Hypothalamus (tissue), 51 donors: Measurements from ENCODE around the gene DOCK1.

ENCODE experiments used
- DNase-seq, 51 donors: peaks; one replicate each; lab custom pipeline; 2025; lab: John Stamatoyannopoulos, UW

Gene DOCK1

DNA sequence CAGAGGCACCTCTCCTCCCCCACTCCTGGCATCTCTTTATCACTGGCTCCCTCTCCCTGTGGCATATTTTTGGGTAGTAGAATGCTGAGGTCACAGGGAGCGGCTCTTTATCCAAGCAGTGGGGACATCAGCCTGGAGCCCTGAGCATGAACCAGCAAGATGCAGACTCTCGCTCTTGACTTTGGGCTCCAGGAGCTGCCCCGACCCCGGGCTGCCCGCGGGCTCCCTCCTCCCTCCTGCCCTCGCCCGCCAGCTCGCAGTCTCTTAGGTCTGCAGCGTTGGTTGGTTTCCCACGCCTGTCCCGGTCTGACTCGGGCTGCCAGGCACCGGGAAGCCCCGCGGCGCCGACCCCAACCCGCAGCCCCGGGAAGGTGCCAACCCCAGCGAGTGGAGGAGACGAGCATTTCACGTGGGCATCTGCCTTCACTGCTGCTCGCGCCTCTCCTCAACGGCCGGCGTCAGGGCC lies 289.8 kb downstream of the DOCK1 start:
- peak in 15 of 51 donors; percentile 7 to 76 (median 21) for DNase-seq

DNA sequence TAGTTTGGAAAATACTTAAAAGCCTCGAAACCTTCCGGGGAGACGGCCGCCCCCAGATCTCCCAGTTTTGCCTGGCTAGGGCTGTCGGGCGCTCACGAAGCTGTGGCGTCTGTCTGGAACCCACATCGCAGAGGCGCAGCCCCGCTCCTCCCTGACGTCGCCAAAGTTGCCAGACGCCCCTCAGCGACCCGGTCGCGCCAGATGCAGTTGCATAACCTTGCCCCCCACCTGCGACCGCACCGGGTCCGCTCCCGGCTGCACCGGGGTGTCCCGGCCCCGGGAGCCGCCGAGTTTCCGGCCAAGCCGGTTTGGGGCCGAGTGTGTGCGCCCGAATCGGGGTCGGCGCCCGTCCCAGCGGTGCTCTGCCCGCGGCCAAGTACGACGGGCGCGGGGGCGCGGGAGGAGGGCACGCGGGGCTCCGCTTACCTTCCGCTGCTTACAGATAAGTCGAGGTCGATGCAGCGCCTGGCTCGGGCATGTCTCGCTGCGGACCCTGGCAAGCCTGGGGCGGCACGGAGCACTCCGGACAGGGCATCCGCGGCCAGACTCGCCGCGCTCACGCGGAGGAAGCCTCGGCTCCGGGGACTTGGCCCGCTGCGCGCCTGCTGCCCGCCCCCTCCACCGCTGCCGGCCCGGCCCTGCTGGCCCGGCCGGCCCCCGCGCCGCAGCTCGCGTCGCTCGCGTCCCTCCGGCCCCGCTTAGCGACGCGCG lies 290.5 kb downstream of the DOCK1 start:
- DNase-seq: peak in 17 of 51 donors; percentile 11 to 69 (median 36)

DNA sequence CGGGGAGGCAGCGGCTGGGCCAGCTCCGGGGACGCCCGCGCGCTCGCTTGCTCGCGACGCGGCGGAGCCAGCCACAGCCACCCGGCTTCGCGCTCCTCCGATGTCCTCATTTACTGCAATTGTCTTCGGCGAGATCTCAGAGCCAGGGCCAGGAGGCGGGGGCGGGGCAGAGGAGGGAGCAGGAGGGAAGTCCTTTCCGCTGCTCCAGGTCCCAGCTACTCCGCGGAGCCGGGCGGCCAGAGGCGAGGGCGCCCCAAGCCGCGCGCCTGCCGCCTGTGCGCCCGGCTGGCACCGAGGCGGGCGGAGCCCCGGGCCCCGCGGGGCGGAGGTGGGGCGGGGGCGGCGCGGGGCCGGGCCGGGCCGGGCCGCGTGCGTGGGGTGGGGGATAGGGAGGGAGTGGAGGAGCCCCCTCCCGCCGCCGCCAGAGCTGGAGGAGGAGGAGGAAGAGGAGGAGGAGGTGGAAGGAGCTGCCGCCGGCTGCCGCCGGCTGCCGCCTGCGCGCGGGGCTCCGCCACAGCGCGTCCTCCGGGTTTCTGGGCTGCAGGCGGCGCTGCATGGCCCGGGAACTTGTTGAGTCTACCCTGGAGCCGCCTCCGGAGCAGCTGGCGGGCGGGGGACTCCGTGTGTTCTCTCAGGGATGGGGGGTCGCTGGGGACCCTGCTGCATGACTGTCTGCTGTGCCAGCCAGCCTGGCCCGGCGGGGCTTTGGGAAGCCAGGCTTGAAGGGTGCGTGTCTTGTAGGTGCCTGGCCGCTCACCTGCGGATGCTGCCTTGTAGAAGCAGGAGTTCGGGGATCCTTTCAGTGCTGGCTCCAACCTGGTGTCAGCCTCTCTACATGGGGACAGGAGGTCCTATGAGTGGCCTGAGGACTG lies 291.3 kb downstream of the DOCK1 start, which contains the start of gene INSYN2A:
Gene INSYN2A, minus strand, starts transcription at position 310 of the 872 bp plus-strand sequence. CDS start 20,196 bp downstream, outside the sequence.
- DNase-seq: peak in 34 of 51 donors; percentile 4 to 78 (median 48)

DNA sequence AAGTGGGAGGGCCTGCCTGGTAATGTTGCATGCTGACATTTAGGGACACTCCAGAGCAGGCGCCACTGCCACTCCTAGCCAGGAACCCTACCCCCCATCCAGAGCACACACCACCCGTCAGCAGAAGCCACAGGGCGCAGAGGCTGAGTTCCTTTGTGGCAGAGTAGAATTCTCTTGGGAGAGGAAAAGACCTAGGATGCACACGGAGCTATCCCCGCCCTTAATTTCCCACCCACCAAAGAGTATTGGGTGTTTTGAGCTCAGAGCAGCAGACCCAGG lies 291.9 kb downstream of the DOCK1 start:
- DNase-seq: peak in 1 of 51 donors; percentile 27

DNA sequence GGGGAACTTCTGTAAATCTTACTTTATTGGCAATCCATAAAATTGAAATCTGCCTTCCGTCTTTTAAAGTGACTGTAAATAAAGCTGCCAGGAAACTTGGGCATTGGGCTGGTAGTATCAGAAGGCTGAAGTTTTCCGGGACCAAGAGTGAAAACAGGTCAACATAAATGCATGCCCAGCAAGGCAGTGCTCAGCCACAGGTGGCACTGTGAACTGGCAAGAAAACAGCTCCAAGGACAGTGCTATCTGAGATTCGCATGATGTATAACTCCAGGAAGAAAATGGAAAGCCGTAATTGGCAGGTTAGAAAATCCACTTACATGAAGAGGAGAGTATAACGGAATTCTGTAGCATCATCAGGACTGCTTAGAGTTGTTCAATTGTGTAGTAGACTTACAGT lies 293.1 kb downstream of the DOCK1 start:
- DNase-seq: peak in 3 of 51 donors; percentile 1 to 5 (median 3)

- DNase-seq: no peak
Measured at GRCh38 chr10:127198721-127199120, 293.5 kb downstream of the DOCK1 start.

DNA sequence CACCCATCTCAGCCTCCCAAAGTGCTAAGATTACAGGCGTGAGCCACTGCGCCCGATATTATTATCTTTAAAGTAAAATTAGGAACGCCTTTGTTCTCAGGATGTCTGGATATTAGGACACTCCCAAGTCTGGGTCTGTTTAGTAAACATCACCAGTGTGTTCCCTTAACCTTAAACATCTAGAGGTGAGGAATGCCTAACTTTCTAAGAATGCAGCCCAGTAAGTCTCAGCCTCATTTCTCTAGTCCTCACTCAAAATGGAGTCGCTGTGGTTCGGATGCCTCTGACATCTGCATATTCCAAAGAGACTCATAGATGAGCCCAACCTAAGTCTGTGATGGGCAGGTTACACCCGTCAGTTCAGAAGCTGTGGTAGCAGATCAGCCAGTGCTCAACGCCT lies 295.4 kb downstream of the DOCK1 start:
- no peak for DNase-seq

- DNase-seq: no peak
Measured at GRCh38 chr10:127203067-127203466, 297.8 kb downstream of the DOCK1 start.

- no peak for DNase-seq
Measured at GRCh38 chr10:127207081-127207480, 301.9 kb downstream of the DOCK1 start.

DNA sequence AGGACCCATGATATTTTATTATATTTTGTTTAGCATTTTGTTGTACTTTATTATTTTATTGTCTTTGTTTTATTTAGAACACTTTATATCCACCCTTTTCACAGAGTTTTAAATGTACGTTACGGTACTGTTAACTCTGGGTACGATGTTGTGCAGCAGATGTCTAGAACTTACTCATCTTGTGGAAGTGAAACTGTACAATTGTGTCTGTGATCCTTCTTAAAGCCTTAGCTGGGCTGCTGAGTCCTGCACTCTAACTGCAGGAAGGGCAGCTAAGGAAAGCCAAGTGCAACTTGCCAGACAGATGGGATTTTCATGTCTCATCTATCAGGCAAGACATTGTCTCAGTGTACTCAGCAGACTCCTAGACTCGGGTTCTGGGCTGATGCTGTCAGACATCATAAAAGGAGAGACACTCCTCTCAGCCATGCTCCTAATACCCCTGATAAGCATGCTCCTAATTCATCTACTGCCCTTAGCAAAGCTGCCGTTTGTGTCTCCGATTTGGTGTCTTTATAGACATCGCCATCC lies 305.8 kb downstream of the DOCK1 start:
- DNase-seq: no peak

DNA sequence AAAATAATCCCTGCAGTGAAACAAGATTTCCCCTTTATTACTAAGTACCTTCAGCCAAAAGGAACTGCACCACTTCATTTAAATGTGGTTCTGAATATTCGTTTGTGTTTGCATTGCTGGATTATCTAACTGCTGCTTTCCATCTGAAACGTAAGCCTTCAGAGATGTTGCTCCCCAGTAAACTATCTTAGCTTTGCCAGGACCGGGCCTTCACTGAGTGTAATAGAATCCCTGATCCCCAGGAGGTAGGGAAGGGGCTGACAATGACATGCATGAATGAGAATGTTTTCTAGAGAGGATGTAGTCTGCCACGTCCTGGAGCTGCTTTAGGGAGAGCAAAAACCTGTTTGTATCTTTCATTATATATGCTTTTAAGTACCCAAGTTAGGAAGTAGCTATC lies 310.6 kb downstream of the DOCK1 start:
- no peak for DNase-seq

- no peak for DNase-seq
Measured at GRCh38 chr10:127216274-127216673, 311.0 kb downstream of the DOCK1 start.

- no peak for DNase-seq
Measured at GRCh38 chr10:127216786-127217185, 311.6 kb downstream of the DOCK1 start.

DNA sequence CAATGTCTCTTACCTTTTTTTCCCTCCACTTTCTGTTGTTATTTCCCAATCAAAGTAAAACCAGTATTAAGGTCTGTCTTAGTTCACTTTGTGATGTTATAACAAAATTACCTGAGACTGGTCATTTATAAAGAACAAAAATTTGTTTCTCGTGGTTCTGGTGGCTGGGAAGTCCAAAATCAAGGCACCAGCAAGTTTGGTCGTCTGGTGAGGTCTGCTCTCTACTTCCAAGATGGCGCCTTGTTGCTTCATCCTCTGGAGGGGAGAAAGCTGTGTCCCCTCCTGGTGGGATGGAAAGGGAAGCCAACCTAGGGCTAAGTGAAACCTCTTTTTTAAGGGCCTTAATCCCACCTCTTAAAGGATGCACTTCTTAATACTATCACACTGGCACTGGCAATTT lies 313.4 kb downstream of the DOCK1 start:
- DNase-seq: no peak

DNA sequence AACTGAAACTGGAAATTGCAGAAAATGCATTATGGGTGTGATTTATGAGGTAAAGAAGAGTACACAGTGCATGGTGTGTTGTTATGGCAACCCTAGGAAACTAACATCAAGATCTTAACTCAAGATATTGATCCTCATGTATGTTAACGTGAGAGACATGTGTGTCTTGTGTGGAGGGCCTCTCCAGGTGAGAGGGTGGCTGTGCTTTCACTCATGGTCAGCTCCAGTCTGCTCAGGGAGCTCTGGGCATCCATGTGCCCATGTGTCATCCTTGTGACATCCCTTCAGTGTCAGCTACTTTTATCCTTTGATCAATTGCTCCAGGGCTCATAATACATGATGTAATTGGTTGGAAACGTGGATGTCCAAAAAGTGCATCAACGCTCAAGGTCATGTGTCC lies 316.1 kb downstream of the DOCK1 start:
- no peak for DNase-seq

DNA sequence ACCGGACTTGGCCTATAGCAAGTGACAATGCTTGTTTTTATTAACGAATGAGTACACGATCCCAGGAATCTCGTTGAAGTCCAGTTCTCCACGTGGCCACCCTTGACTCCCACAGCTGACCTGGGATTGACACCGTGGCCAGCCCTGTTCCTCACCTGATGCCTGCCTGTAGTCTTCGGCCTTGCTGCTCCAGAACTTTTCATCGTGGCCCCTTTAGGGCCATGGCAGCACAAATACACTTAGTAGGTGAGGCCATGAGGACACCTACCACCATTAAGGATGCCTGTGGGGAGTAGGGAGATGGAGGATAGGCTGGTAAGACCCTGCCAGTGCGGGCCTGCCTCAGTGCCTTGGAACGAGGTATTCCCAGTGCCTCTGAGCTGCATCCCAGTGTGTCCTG lies 321.8 kb downstream of the DOCK1 start:
- DNase-seq: no peak

DNA sequence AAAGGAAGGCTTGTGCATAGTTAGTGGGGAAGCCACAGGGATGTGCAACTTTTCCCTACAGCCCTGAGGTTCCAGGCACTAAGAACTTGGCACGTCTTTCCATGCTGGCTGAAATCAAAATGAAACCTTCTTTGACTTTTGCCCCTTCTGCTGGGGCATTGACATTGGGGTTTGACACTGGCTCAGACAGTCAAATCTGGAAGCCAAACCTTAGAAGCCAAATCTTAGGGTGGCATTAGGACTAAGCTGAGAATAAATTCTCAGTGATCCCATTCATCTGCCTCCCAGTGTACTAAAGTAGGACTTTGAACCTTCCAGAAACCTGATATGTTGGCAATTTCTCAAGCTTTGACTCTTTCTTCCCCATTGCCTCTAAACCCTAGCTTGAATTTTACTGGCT lies 322.4 kb downstream of the DOCK1 start:
- no peak for DNase-seq

DNA sequence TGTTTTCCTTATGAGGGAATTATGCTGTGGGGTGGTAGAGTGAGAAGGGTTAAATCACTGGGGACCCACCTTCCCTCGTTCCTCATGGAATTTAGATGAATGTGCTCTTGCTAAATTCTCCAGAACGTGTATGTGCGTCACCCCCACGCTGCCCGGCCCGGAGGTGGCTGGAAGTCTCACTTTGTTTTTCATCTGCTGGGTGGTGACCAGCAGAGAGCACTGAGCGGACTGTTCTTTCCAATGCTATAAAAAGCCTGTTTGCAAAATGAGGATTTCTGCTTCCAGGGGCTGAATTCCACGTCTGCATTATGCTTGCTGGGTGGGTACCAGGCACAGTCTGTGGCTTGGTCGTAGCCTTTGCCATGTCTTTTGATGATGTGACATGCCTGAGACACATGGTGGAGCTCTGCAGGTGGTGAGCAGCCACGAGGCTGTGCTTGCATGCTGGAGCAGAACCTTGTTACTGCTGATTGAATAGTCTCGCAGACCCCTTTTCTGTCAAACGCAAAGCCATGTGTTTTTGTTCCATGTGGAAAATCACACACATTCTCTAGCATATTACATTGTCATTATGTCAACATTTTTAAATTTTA lies 323.1 kb downstream of the DOCK1 start:
- peak in 19 of 51 donors; percentile 4 to 67 (median 21) for DNase-seq

DNA sequence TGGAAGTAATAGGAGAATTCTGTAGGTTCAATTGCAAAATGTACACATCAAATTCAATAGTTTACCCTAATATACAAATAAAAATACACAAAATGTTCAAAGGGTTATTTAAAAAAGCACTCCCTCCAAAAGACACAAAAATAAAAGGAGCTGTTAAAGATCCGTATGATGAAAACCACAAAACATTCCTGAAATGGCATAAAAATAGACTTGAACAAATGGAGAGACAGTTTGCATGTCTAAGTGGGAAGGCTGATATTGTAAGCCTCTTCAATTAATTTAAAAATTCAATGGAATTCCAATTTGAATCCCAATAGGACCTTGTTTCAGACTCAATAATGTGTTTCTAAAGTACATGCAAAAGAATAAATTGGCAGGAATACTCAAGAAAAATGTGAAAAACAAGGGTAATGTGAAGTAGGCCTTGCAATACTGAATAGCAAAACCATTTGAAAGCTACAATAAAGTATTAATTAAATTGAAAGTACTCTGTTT lies 329.1 kb downstream of the DOCK1 start:
- DNase-seq: no peak

- DNase-seq: no peak
Measured at GRCh38 chr10:127236266-127236665, 331.0 kb downstream of the DOCK1 start.

GRCh38 chr10:127242914-127243313 lies 337.7 kb downstream of the DOCK1 start:
- no peak for DNase-seq
